GM21515 (cell line): Measurements from ENCODE around the gene TNIP1.

Experiments used
- ATAC-seq: cut with Tn5 transposase; IDR thresholded peaks from one replicate; pipeline ENCODE4 v1.9.1; 2021; ENCODE audit not compliant: unreplicated experiment

TNIP1 gene

GRCh38 chr5:151042453-151043093, 38.3 kb downstream of the TNIP1 start:
- no peak for ATAC-seq

- ATAC-seq: no peak
Observed at GRCh38 chr5:151041577-151042268, 39.1 kb downstream of the TNIP1 start.

GRCh38 chr5:151040211-151040747, 40.6 kb downstream of the TNIP1 start:
- no peak for ATAC-seq

GRCh38 chr5:151039665-151040064, 41.2 kb downstream of the TNIP1 start:
- ATAC-seq: no peak

GRCh38 chr5:151038801-151039238, 42.0 kb downstream of the TNIP1 start:
- no peak for ATAC-seq

GRCh38 chr5:151038412-151038745, 42.5 kb downstream of the TNIP1 start:
- no peak for ATAC-seq

- no peak for ATAC-seq
Observed at GRCh38 chr5:151037561-151038411, 43.0 kb downstream of the TNIP1 start.

- no peak for ATAC-seq
Observed at GRCh38 chr5:151036556-151036955, 44.3 kb downstream of the TNIP1 start.

GRCh38 chr5:151034422-151035379, 46.1 kb downstream of the TNIP1 start:
- no peak for ATAC-seq

GRCh38 chr5:151033217-151033934, 47.5 kb downstream of the TNIP1 start:
- no peak for ATAC-seq

GRCh38 chr5:151031554-151031953, 49.3 kb downstream of the TNIP1 start:
- no peak for ATAC-seq

- no peak for ATAC-seq
Observed at GRCh38 chr5:151030379-151030778, 50.5 kb downstream of the TNIP1 start.

GRCh38 chr5:151030056-151030336, 50.8 kb downstream of the TNIP1 start:
- no peak for ATAC-seq

- ATAC-seq: no peak
Observed at GRCh38 chr5:151029179-151030055, 51.4 kb downstream of the TNIP1 start.

GRCh38 chr5:151028717-151029116, 52.1 kb downstream of the TNIP1 start:
- no peak for ATAC-seq

- no peak for ATAC-seq
Observed at GRCh38 chr5:151027961-151028479, 52.8 kb downstream of the TNIP1 start.

- no peak for ATAC-seq
Observed at GRCh38 chr5:151026679-151027078, 54.2 kb downstream of the TNIP1 start.

- ATAC-seq: no peak
Observed at GRCh38 chr5:151026088-151026487, 54.7 kb downstream of the TNIP1 start.

GRCh38 chr5:151025250-151025606, 55.6 kb downstream of the TNIP1 start:
- ATAC-seq: no peak
